Measurements from ENCODE around the gene FCGR3A.
"Not testable (repeated sequence)": the region's sequence is repeated elsewhere in the genome, so short reads cannot be mapped to it uniquely, and the experiment has no call there.

DNA sequence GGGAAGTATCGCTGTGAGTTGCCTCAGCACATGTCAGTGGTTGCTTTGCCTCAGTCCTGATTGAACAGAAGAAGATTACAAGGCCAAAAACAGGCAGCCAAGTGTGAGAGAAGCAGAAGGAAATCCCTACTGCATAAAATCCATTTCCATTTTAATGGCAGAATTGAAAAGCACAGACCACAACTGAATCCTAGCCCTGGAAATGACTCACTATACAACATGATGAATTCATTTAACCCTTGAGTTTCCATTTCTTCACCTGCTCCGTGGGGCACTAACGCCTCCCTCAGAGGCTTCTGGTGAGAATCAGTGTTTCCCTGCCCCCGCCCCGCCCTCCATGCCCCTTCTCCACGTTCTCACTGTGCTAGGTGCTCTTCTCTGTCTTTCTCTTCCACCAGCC, 40.3 kb upstream of the FCGR3A start:
- TF ChIP-seq POLR2A (IDR thresholded peaks at IDR 0.05; ENCODE audit: low read depth) = not testable (repeated sequence)
- TF ChIP-seq, protein P1, sequence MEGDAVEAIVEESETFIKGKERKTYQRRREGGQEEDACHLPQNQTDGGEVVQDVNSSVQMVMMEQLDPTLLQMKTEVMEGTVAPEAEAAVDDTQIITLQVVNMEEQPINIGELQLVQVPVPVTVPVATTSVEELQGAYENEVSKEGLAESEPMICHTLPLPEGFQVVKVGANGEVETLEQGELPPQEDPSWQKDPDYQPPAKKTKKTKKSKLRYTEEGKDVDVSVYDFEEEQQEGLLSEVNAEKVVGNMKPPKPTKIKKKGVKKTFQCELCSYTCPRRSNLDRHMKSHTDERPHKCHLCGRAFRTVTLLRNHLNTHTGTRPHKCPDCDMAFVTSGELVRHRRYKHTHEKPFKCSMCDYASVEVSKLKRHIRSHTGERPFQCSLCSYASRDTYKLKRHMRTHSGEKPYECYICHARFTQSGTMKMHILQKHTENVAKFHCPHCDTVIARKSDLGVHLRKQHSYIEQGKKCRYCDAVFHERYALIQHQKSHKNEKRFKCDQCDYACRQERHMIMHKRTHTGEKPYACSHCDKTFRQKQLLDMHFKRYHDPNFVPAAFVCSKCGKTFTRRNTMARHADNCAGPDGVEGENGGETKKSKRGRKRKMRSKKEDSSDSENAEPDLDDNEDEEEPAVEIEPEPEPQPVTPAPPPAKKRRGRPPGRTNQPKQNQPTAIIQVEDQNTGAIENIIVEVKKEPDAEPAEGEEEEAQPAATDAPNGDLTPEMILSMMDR (IDR thresholded peaks at IDR 0.05) = not testable (repeated sequence)
